ELR (cell line): ENCODE measurements around the gene SLC35B1.
"Not testable (repeated sequence)": the region's sequence is repeated elsewhere in the genome, so short reads cannot be mapped to it uniquely, and the experiment has no call there.

ENCODE experiments used
- DNase-seq: peaks from one replicate; pipeline ENCODE4 v3.0.0-alpha.2; 2015; ENCODE audit warnings: low read depth

The SLC35B1 gene

DNA sequence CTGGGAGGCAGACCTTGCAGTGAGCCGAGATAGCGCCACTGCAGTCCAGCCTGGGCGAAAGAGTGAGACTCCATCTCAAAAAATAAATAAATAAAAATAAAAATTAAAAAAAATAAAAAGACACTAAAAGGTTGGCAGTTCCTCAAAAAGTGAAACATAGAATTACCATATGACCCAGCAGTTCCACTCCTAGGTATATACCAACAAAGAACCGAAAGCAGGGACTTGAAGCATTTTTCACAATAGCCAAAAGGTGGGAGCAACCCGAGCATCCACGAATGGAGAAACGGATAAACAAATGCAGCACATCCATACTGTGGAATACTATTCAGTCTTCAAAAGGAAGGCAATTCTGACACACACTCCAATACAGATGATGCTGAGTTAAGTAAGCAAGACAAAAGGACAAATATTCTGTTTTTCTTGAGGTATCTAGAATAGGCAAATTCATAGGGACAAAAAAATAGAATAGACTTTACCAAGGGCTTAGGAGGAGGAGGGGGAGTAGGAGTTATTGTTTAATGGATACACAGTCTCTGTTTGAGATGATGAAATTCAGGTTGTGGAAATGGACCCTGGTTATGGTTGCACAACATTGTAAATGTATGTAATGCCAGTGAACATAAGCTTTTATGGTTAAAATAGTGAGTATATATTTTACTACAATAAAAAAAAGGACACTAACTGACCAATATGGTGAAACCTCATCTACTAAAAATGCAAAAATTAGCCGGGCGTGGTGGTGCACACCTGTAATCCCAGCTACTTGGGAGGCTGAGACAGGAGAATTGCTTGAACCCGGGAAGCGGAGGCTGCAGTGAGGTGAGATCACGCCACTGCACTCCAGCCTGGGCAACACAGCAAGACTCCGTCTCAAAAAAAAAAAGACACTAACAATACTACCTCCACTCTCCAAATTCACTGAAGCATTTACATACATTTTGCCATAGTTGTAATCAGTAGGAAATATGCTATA is 27.0 kb upstream of the SLC35B1 start:
- no peak for DNase-seq

DNA sequence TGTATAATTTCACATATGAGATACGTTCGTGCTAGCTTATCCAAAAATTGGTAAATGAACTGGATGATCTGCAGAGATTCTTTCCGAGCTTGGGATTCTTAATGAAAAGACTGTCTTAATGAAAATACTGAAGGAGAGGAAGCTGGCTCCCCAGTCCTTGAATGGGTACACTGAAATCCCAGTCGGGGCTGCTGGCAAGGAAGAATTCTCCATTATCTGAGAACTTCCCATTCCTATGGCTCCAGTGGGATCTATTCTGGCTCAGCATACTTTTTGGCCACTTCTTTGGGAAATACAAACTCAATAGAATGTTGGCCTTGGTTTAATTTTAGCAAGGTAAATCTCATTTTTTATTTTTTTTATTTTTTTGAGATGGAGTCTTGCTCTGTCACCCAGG is 23.7 kb upstream of the SLC35B1 start:
- no peak for DNase-seq

DNA sequence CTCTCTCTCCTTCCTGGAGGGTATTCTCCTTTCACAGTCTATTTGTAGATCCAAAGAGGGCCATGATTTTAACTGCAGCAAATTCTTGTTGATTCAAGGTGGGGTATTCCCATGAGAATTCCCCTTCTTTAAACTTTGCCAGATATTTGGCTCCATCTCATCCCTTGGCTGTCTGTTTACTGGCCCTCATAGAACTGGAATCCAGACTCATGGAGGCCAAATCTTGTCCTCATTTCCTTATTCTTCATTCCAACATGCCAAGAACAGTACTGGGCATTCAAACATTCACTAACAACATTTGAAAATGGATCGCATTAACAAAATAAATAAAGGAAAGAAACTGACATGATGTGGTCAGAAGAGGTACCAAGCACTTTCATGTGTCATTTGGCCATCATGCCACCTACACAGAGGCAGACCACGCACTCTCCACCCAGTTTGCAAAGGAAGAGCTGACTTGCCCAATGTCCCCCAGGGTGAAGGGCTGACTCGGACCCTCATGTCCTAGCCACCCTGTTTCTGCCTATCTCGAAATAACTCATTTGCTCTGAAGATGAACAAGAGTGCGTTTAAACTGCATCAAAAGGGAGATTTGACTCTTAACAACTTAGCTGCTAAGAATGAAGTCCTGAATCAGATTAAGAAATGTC is 23.1 kb upstream of the SLC35B1 start:
- DNase-seq: no peak

DNA sequence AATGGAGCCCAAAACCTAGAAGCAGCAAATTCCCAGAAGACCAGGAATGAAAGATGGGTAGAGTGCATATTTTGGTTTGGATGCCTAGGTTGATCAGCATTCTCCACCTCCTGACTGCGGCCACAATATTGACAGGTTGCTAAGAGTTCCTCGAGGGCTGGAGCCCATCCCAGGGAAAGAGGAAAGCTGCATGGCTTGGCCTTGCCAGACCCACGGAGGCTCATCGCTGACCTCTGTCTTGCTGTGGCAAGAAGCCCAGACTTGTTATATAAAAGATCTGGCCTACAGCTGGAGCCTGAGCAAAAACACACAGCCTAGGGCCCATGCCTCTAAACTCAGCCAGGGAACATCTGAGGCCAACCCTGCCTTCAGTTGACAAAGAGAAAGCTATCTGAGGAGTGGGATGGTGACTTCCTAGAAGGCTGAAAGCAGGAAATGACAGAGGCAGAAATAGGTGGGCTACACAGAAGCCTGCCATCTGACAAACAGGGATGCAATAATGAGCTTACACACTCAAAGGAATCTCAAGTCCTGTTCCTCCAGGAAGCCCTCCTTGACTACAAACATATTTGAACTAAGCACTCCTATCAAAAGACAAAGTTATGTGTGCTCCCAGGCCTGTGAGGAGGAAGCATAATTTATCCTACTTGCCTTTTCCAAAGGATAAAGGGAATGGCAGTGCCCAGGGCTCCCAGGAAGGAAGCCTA is 22.5 kb upstream of the SLC35B1 start:
- no peak for DNase-seq

DNA sequence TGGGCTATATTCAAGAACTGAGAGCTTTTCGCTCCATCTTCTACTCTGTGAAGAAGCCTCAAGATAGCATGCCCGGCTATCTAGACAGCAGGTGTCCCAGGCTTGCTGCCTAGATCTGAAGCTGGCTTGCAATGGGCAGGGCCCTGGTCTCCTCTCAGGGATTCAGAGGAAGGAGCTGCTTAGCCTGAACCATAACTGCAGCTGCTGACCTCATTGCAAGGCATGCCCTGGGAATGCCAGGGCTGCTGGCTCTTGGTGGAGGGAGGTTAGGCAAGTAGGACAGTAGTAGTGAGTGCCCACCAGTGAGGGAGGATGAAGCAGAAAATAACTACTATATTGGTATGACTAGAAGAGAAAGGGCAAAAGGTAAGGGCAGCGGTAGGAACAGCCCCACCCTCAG is 21.3 kb upstream of the SLC35B1 start:
- no peak for DNase-seq

DNA sequence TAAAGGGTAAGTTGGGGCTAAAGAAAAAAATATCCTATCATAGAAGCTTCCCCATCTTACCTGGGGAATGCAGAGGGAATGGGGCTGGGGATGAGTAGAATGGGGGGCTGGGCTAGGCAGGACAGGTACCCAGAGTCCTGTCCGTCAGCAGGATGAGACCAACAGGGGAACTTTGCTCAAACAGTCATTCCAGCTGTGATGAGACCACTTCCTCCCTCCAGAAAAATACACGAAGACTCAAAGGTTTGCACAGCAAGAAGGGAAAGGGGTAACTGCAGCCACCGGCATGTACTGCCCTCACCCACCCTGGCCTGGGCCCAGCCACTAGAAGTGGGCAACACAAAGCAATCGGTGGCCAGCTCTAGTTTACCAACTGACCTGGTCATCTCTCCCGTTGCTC is 20.7 kb upstream of the SLC35B1 start:
- no peak for DNase-seq

DNA sequence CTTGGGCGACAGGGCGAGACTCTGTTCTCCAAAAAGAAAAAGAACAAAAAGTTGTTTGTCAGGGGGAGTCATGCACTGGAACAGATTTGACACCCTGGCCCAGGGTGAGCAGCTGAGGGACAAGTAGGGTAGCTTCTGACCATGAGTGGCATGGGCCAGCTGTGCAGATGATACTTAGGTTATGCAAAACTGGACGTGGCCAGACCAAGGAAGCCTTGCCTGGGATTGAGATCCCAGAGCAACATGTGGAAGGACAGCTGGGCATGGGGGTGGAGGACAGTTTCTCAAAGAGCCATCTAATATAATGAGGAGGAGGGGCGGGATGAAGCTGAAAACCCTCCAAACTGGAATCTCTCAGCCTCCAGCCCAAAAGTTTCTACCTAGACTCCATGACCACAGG is 19.6 kb upstream of the SLC35B1 start:
- no peak for DNase-seq

DNA sequence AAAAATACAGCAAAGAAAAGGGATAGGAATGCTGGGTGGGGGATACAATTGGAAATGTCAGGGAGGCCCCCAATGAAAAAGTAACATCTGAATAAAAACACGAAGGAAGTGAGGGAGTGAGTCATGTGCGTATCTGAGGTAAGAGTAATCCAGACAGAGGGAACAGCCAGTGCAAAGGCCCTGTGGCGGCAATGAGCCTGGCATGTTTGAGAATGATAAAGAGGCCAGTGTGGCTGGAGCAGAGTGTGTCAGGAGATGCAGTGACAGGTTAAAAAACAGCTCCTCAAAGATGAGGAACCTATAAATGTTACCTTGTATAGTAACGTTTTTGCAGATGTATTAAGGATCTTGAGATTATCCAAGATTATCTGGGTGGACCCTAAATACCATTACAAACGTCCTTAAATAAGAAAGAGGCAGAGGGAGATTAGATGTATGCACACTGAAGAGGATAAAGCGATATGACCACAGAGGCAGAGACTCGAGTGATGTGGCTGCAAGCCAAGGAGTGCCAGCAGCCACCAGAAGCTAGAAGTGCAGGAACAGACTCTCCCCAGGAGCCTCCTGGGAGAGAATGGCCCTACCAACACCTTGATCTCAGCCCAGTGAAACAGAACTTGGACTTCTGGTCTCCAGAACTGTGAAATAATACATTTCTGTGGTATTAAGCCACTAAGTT is 17.8 kb upstream of the SLC35B1 start:
- no peak for DNase-seq

DNA sequence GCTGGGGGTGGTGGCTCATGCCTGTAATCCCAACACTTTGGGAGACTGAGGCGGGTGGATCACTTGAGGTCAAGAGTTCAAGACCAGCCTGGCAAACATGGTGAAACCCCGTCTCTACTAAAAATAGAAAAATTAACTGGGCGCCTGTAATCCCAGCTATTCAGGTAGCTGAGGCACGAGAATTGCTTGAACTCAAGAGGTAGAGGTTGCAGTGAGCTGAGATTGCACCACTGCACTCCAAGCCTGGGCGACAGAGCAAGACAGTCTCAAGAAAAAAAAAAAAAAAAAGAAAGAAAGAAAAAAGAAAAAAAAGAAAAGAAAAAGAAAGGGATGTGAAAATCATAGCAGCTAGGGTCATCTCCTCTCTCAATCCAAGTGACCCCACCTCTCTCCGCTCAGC is 16.8 kb upstream of the SLC35B1 start:
- not testable (repeated sequence) for DNase-seq

DNA sequence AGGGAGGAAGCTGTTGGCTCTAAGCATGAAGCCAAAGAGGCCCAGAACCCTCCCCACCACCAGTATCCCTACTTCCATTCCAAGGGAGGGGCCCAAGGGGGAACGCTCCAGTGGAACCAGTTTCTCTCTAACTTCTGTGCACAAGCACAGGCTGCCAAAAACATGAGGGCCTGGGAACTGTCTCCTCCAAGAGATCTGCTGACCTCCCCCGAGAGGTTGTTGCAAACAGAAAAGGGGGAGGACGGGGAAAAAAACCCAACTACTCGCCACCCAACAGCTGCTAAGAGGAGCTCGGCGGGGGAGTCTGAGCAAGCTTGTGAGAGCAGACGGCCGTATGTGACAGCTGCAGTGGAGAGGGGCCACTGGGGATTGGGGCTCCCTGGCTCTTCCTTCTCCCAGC is 15.7 kb upstream of the SLC35B1 start:
- DNase-seq: no peak

DNA sequence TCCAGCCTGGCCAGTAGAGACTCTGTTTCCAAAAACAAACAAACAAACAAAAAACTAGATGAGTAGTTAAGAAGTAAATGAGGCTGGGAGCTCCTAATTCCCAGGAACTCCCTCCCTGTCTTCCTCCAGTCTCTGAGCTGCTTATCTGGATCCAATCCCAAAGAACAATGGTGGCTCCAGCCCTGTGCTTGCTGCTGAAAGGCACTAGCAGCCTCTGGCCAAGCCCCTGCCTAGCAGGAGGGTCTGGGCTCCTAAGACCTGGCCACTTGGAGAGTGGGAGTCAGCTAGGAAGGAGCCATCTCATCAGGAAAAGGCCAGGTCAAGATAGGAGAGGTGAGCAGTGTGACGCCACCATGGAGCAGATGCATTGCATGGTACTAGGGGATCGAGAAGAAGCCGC is 14.3 kb upstream of the SLC35B1 start:
- no peak for DNase-seq

DNA sequence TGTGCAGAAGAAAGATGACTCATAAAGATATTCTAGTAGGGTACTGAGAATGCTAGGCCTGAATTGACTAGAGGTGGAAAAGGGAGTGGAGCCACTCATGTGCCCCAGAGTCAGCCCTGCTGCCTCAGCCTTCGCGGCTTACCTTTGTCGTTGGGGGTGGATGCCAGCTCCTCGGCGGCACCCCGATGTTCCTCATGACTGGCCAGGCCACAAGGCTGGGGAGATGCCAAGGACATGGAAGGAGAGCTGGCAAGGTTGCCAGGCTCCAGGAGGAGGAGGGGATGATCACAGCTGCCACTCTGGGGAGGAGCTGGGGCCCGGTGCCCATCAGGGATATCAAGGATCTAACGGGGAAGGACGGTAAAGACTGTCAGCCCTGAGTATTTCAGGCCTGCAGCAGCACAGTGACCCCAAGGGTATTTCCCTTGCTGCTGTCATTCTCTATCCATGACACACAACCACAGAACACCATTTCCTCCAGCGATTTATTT is 9.7 kb upstream of the SLC35B1 start:
- peak; percentile 45 for DNase-seq

DNA sequence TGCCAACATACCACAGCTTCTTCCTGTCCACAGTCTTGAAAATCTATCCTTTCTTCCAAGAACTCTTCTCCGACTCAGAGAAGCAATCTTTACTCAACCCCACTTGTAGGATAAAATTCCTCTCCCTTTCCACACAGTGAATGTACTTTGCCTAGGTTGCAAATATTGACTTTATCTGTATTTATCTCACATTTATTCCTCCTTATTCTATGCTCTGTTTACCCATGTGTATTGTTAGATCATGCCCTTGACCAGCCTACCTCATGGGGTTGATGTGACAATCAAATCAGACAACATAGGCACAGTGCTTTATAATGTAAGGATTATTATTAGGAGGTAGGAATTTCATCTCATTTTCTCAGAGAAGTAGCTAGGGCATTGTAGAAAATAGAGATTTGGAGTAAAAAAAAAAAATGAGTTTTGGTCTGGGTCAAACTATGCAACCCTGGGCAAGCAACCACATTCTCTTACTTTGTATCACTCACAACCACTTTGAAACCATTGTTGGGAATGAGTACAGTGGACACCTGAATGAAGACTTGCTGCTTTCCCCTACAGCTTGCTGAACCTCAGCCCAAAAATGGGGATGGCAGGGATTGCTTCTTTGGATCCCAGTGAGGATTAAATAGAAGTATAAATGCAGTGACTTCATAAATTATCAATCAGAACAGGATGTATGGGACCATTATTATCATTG is 9.1 kb upstream of the SLC35B1 start:
- no peak for DNase-seq

DNA sequence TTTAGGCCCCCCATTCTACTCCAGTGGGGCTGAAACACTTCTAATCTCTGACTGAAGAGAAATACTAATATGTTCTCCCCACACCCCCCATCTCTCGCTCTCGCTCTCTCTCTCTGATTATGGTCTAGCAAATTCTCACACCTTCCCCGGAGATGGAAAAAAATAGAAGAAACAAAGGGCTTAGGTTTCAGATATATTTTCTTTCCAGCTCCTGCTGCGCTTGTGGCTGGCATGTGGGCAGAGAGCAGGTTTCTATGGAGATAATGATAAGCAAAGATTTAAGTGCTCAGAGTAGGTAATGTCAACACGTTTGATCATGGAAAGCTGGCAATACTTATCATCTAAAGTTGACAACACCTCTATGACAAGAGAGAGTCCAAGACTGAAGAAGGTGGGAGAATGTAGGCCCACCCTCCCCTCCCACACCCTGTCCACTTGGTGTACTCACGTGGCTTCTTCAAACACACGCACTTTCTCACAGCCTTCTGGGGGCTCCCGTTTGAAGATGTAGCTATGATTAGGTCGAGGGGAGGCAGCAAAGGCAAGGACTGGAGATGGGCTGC is 8.0 kb upstream of the SLC35B1 start:
- no peak for DNase-seq

DNA sequence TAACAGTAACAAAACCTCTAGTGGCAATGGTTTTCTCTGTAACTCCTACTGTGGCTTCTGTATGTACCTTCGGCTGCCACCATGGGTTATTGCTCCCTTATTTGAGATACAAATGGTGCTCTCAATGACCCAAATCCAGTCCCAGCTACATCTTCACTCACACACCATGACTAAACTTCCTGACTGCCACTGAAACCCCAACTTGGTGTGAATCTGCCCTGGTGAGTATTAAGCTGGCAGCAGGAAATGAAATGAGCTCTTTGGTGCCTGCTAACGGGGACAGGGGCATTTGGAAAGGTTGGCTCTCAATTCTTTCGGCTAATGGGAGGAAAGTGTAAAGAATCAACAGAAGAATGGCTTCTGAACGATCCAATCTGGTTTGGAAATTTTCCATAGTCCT is 7.5 kb upstream of the SLC35B1 start:
- no peak for DNase-seq

DNA sequence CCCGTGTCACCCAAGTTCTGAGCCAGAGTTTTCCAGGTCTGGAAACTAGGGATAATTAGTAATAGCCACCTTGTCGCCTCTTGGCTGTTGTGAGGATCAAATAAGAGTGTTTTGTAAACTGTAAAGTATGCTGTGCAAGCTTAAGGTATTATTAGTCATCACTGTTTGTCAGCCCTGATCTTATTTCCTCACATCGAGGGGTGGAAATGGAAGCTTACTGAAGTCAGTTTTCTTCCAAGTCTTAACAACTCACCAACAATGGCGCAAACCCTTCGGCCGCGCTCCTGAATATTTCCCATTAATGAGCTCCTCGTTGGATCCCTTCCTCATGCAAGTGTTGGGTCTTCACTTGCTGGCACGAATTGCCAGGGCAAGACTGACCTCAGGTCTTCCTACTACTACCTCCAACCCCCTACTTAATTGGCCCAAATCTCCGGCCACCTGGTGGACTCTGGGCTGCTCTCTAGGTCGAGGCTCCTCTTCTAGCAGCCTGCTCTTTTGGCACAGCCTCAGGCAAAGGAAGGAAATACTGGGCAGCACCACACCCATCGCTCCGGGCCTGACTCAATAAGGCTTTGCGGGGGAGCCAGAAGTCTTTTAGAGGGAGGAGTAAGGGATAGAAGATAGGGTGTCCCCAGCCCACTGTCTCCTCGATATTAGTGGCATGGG is 885 bp upstream of the SLC35B1 start:
- peak; percentile 40 for DNase-seq

DNA sequence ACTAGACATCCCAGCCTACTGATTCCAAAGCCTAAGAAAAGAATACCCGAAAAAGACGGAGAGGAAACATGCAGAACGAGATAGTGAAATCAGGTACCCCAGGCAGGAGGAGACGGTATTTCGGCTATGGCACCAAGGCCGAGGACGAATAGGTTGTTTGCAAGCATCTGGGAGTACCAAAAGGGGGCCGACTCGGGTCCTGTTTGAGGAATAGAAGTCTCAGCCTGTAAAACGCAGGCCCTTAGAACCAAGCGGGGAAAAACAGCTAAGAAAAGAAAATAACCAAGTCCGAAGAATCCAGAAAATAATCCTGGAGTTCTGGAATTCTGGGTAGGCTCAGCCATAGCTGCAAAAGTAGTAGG is 537 bp downstream of the SLC35B1 start:
- peak; percentile 29 for DNase-seq

DNA sequence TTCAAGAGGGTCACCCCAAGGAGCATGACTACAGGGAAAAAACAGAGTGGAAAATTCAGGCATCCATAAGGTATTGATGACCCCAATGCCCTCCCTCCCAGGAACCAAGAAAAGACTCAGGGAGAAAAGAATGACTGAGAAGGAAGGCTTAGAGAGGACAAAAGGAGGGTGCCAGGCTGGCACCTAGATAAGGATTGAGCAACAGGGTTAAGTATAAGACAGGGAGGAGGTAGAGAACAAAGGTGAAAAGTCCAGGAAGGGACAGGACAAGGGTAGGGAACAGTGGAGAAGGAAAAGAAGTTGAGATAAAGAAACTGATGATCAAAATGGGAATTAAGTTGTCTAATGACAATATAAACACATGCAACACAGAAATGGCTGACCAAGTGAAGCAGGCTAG is 2.5 kb downstream of the SLC35B1 start:
- DNase-seq: no peak

DNA sequence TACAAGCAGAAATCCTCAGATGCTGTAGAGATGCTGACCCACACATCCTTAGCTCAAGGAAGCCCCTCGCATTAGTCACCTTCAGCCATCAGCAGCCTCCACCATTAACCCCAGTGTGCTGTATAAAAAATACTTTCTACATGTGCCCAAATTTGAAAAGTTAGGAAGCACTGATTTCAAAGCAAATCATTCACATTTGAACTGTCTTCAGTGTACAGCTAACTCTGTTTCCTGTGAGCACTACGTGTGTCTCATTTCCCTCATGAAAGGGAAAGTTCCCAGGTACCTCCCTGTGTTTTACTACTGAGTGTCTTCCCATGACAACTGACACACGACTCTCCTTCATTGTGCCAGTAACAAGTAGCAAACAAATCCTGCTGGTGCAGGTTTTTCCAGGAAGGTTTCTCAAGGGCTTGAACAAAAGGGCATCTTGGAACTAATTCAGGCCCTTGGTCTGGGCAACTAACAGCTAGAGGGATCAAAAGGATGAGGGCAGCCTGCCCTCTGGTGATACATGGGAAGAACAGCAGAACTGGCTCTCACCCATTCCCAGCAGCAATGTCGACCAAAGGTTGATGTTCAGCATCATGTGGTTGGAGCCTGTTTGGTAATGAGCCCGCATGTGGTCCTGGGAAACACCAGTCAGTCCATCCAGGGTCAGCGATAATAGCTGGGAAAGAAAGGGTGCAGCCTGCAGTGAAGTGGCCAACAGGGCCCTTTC is 4.0 kb downstream of the SLC35B1 start:
- DNase-seq: peak; percentile 62

DNA sequence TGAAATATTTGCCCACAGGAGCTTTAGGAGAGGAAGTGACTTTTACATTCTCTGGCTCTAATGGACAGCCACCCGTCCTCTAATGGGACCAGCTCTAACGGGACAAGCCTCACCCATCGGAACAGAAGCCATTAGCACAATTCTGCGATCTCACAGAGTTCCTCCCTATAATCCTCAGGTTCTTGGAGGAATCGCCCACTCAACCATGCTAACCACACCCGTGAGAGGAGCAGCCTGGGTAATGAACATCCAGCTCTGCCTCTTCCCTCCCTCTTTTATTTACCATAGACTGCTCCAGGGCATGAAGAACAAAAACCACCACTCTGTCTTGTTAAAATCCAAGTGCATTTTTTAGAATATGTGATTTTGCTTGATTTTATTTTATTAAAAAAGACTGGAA is 6.8 kb downstream of the SLC35B1 start:
- DNase-seq: no peak
